H9 (cell line): ENCODE data around the gene DNAJC24. TPM values are rescaled to one million over a fixed set of nuclear protein-coding genes. Genes with fewer than 3 reads are reported as not detected.

Source experiments
- DNase-seq: peaks from one replicate; pipeline ENCODE4 v3.0.0-alpha.2; 2017
- H2AFZ ChIP-seq: one replicate; pipeline ENCODE4 v1.6.1; 2013; ENCODE audit warnings: mild to moderate bottlenecking, low read length, control low read depth, moderate library complexity
- H2AK5ac ChIP-seq: 2 replicates; pipeline ENCODE4 v1.6.1; 2013; ENCODE audit warnings: low read length, control low read depth, mixed read lengths; ENCODE audit not compliant: insufficient read length
- H2BK120ac ChIP-seq: one replicate; pipeline ENCODE4 v1.6.1; 2013; ENCODE audit warnings: low read depth, mild to moderate bottlenecking, low read length, control low read depth, inconsistent platforms; ENCODE audit not compliant: poor library complexity, severe bottlenecking
- H2BK12ac ChIP-seq: 2 replicates; pipeline ENCODE4 v1.6.1; 2013; ENCODE audit warnings: low read length, control low read depth, mixed read lengths, low read depth; ENCODE audit not compliant: insufficient read length
- H2BK15ac ChIP-seq: 2 replicates; pipeline ENCODE4 v1.6.1; 2013; ENCODE audit warnings: low read depth, low read length, control low read depth
- H2BK20ac ChIP-seq: one replicate; pipeline ENCODE4 v1.6.1; 2013; ENCODE audit warnings: low read depth, mild to moderate bottlenecking, low read length, control low read depth, inconsistent platforms; ENCODE audit not compliant: poor library complexity, severe bottlenecking
- H2BK5ac ChIP-seq: 2 replicates; pipeline ENCODE4 v1.6.1; 2013; ENCODE audit warnings: low read length, control low read depth, mixed read lengths; ENCODE audit not compliant: insufficient read length
- H3K14ac ChIP-seq: 2 replicates; pipeline ENCODE4 v1.6.1; 2013; ENCODE audit warnings: low read length, control low read depth; ENCODE audit not compliant: insufficient read depth
- H3K18ac ChIP-seq: 2 replicates; pipeline ENCODE4 v1.6.1; 2013; ENCODE audit warnings: low read depth, mild to moderate bottlenecking, mixed read lengths, low read length, control low read depth; ENCODE audit not compliant: insufficient read length
- H3K23ac ChIP-seq: 2 replicates; pipeline ENCODE4 v1.6.1; 2013; ENCODE audit warnings: low read length, control low read depth, mixed read lengths, low read depth; ENCODE audit not compliant: insufficient read length
- H3K23me2 ChIP-seq: 2 replicates; pipeline ENCODE4 v1.6.1; 2013; ENCODE audit warnings: low read depth, mild to moderate bottlenecking, mixed read lengths, low read length, control low read depth; ENCODE audit not compliant: insufficient read length, poor library complexity, severe bottlenecking
- H3K27ac ChIP-seq: 2 replicates; pipeline ENCODE4 v1.5.1; 2013; ENCODE audit warnings: low read length, control low read depth, mixed read lengths, low read depth; ENCODE audit not compliant: insufficient read length
- H3K27me3 ChIP-seq: 2 replicates; pipeline ENCODE4 v1.6.1; 2013; ENCODE audit warnings: low read length, control low read depth, inconsistent platforms; ENCODE audit not compliant: insufficient read depth
- H3K4ac ChIP-seq: 2 replicates; pipeline ENCODE4 v1.6.1; 2013; ENCODE audit warnings: low read depth, mild to moderate bottlenecking, control low read depth, inconsistent platforms, low read length, moderate library complexity
- H3K4me1 ChIP-seq: 2 replicates; pipeline ENCODE4 v1.6.1; 2013; ENCODE audit warnings: low read length, control low read depth, inconsistent platforms; ENCODE audit not compliant: insufficient read depth
- H3K4me2 ChIP-seq: 2 replicates; pipeline ENCODE4 v1.6.1; 2013; ENCODE audit warnings: low read length, control low read depth, mixed read lengths; ENCODE audit not compliant: insufficient read length, insufficient read depth
- H3K56ac ChIP-seq: 2 replicates; pipeline ENCODE4 v1.6.1; 2013; ENCODE audit warnings: low read depth, mild to moderate bottlenecking, mixed read lengths, low read length, control low read depth; ENCODE audit not compliant: insufficient read length
- H3K79me1 ChIP-seq: 2 replicates; pipeline ENCODE4 v1.6.1; 2013; ENCODE audit warnings: low read depth, mild to moderate bottlenecking, moderate library complexity, low read length, control low read depth, inconsistent platforms; ENCODE audit not compliant: insufficient read depth, poor library complexity, severe bottlenecking
- H3K79me2 ChIP-seq: 2 replicates; pipeline ENCODE4 v1.6.1; 2013; ENCODE audit warnings: low read length, control low read depth, inconsistent platforms; ENCODE audit not compliant: insufficient read depth
- H3K9ac ChIP-seq: 2 replicates; pipeline ENCODE4 v1.6.1; 2013; ENCODE audit warnings: low read length, control low read depth, mixed read lengths; ENCODE audit not compliant: insufficient read length; ENCODE audit errors: extremely low read depth
- H3K9me3 ChIP-seq: one replicate; pipeline ENCODE4 v1.6.1; 2013; ENCODE audit warnings: low read depth, low read length, inconsistent platforms; ENCODE audit not compliant: control insufficient read depth
- H3T11ph ChIP-seq: one replicate; pipeline ENCODE4 v1.6.1; 2013; ENCODE audit warnings: mild to moderate bottlenecking, low read length, control low read depth, inconsistent platforms
- H4K20me1 ChIP-seq: one replicate; pipeline ENCODE4 v1.6.1; 2013; ENCODE audit not compliant: control insufficient read depth, insufficient read length, insufficient read depth
- H4K5ac ChIP-seq: 2 replicates; pipeline ENCODE4 v1.6.1; 2013; ENCODE audit warnings: low read depth, mild to moderate bottlenecking, mixed read lengths, low read length, control low read depth; ENCODE audit not compliant: insufficient read length
- H4K8ac ChIP-seq: replicated peaks from 2 replicates; pipeline ENCODE4 v1.6.1; 2013; ENCODE audit warnings: low read length, control low read depth, mixed read lengths, low read depth; ENCODE audit not compliant: insufficient read length
- H4K91ac ChIP-seq: 2 replicates; pipeline ENCODE4 v1.6.1; 2013; ENCODE audit warnings: low read depth, mild to moderate bottlenecking, moderate library complexity, mixed read lengths, low read length, control low read depth; ENCODE audit not compliant: insufficient read length
- H3K27ac Mint-ChIP-seq, 3 experiments: 2 replicates in 2 of 3; 3 replicates in 1 of 3; pipeline ENCODE4 v1.8.0; 2020 to 2021; ENCODE audit warnings: mixed read lengths in 3 of 3, mild to moderate bottlenecking in 1 of 3, moderate library complexity in 1 of 3
- H3K27me3 Mint-ChIP-seq: 2 replicates; pipeline ENCODE4 v1.8.0; 2021; ENCODE audit warnings: low read depth, mild to moderate bottlenecking, moderate library complexity, mixed read lengths
- H3K36me3 Mint-ChIP-seq, 3 experiments: 2 replicates in 2 of 3; 3 replicates in 1 of 3; pipeline ENCODE4 v1.8.0; 2020 to 2021; ENCODE audit warnings: low read depth in 3 of 3, mixed read lengths in 3 of 3; ENCODE audit not compliant: insufficient read depth in 1 of 3
- H3K4me1 Mint-ChIP-seq, 2 experiments: 2 replicates each; pipeline ENCODE4 v1.8.0; 2020; ENCODE audit warnings: mixed read lengths in 2 of 2
- H3K4me3 Mint-ChIP-seq, 2 experiments: 2 replicates in 1 of 2; 3 replicates in 1 of 2; pipeline ENCODE4 v1.8.0; 2020 to 2021; ENCODE audit warnings: mild to moderate bottlenecking in 2 of 2, mixed read lengths in 2 of 2, moderate library complexity in 1 of 2
- H3K9me3 Mint-ChIP-seq, 2 experiments: 2 replicates in 1 of 2; 3 replicates in 1 of 2; pipeline ENCODE4 v1.8.0; 2020; ENCODE audit warnings: mild to moderate bottlenecking in 2 of 2, mixed read lengths in 2 of 2, moderate library complexity in 1 of 2
- CTCF ChIP-seq: fragments of 200-600 bp; sonication (generic); conservative IDR thresholded peaks from 3 replicates; pipeline ENCODE4 v1.8.0; 2021; ENCODE audit warnings: antibody characterized with exemption, mild to moderate bottlenecking
- WGBS: extraction: QIAGEN DNeasy Blood & Tissue Kit; methylation state at CpG from one replicate; pipeline ENCODE4 v1.1.7; 2013; ENCODE audit warnings: missing lambda C conversion rate, low lambda C conversion rate, mixed read lengths; ENCODE audit not compliant: insufficient read length; ENCODE audit errors: extremely low coverage; 5-methylcytosine and 5-hydroxymethylcytosine counted together
- total RNA-seq: library from RNA; stranded (reverse); gene quantifications from 2 replicates; pipeline ENCODE4 v1.2.1, GENCODE V29; 2021

Gene DNAJC24
- total RNA-seq, 1 experiment from 2014 or later: 16.7 TPM

GRCh38 chr11:31464436-31464835 lies 94.8 kb downstream of the DNAJC24 start:
- Histone ChIP-seq H3K9me3 (no peaks in the 10 kb centered on the region), H3K18ac (no peak overlapping the region), H2BK120ac (no peak overlapping the region), H4K20me1 (no peaks in the 10 kb centered on the region), H3K56ac (no peak overlapping the region), H2BK5ac (no peak overlapping the region), H3K14ac (no peak overlapping the region), H3T11ph (no peak overlapping the region), H3K27ac (no peak overlapping the region), H2AFZ (no peak overlapping the region), H3K23ac (no peak overlapping the region), H3K79me2 (no peaks in the 10 kb centered on the region; the same call in 1 of the 2 replicates), H2AK5ac (no peak overlapping the region), H3K4ac (no peak overlapping the region), H4K5ac (no peak overlapping the region), H3K79me1 (no peaks in the 10 kb centered on the region), H3K4me1 (no peaks in the 10 kb centered on the region), H3K9ac (no peak overlapping the region), H3K4me2 (no peak overlapping the region), H2BK12ac (no peak overlapping the region), H2BK15ac (no peak overlapping the region), H2BK20ac (no peak overlapping the region), H4K8ac (no peak overlapping the region), H4K91ac (no peak overlapping the region), H3K27me3 (no peaks in the 10 kb centered on the region), H3K23me2 (no peaks in the 10 kb centered on the region)
- H3K27me3 Mint-ChIP-seq: no peaks in the 10 kb centered on the region
- no peak overlapping the region for H3K27ac Mint-ChIP-seq
- no peak for TF ChIP-seq CTCF
- peaks cover 23 to 27% of the 10 kb centered on the region in 2 experiments for H3K9me3 Mint-ChIP-seq
- no peaks in the 10 kb centered on the region for H3K4me1 Mint-ChIP-seq
- H3K36me3 Mint-ChIP-seq: peaks cover 33 to 59% (median 38%) of the 10 kb centered on the region in 3 experiments
- no peak for DNase-seq
- no peak overlapping the region for H3K4me3 Mint-ChIP-seq
- no CpG with 5 or more reads among the region's 3 CpGs for WGBS
